ENCODE data around the gene RFTN1. TPM values are rescaled to one million over a fixed set of nuclear protein-coding genes. Genes with fewer than 3 reads are reported as not detected.

RFTN1 gene
- total and polyA plus RNA-seq, 2 donors (not counting 3 experiments of a cell fraction or from before 2014, with no cell fraction given), result 40.3 to 43.3 TPM

- CTCF ChIA-PET, result interaction anchor here (0.9 kb wide), 1 partner anchor 8 kb away, joined by 3 read pairs; no protein-coding TSS in a partner anchor
- dilution Hi-C loops (cut with MboI; ENCODE audit: extremely low pct_ligation_motif_present, low sequenced_read_pairs) (no loop called here), intact Hi-C loops (cut with micrococcal nuclease) (no loop called here)
- no TSS peak for BruUV-seq (replicated peaks)
- POLR2A ChIA-PET, result no interaction called here
- Histone ChIP-seq H3K4me3 (replicated peaks in 1 of 3; ENCODE audit: insufficient read depth in 1 of 3, low read depth in 1 of 3, low read length in 3 of 3) (no peak overlapping the region), H3K9ac (replicated peaks; ENCODE audit: extremely low read depth, insufficient read depth, low read length) (no peak overlapping the region), H3K36me3 (ENCODE audit: control insufficient read depth in 2 of 2, extremely low read depth in 1 of 2, insufficient read depth in 2 of 2, low read length in 2 of 2) (peaks cover 0 to 3% of the 10 kb centered on the region in 2 experiments), H3K27ac (ENCODE audit: insufficient read depth, low read depth, low read length) (no peak overlapping the region), H3K9me3 (replicated peaks; ENCODE audit: control insufficient read depth, insufficient read depth, low read length) (no peaks in the 10 kb centered on the region), H3K4me2 (ENCODE audit: insufficient read depth, low read length) (no peak overlapping the region), H3K4me1 (ENCODE audit: control insufficient read depth, extremely low read depth, insufficient read depth, low read length) (no peaks in the 10 kb centered on the region), H2AFZ (ENCODE audit: low read depth, low read length) (no peak overlapping the region), H3K27me3 (ENCODE audit: control insufficient read depth in 2 of 2, insufficient read depth in 2 of 2, low read length in 2 of 2) (no peaks in the 10 kb centered on the region), H3K79me2 (ENCODE audit: control insufficient read depth, insufficient read depth, low read length) (peaks cover 26% of the 10 kb centered on the region), H4K20me1 (replicated peaks; ENCODE audit: control insufficient read depth, extremely low read depth, insufficient read depth, low read length) (no peaks in the 10 kb centered on the region), H3K9me1 (replicated peaks; ENCODE audit: control insufficient read depth, extremely low read depth, insufficient read depth, low read length) (no peaks in the 10 kb centered on the region)
- DNase-seq (ENCODE audit: low read depth, low spot score), result no peak
- TF ChIP-seq EZH2 (IDR thresholded peaks at IDR 0.05; ENCODE audit: borderline replicate concordance, low read depth, low read length, severe bottlenecking) (no peak), MAX (IDR thresholded peaks at IDR 0.05; ENCODE audit: insufficient read depth, insufficient read length) (no peak), FOS (IDR thresholded peaks at IDR 0.05; ENCODE audit: borderline replicate concordance, insufficient read depth, low read length) (no peak), CTCF (IDR thresholded peaks at IDR 0.05; ENCODE audit: extremely low read depth in 1 of 2, insufficient read depth in 1 of 2, low read depth in 1 of 2, low read length in 2 of 2) (no peak), POLR2AphosphoS5 (IDR thresholded peaks at IDR 0.05; ENCODE audit: insufficient read depth, low read depth, low read length) (no peak)
- no peak for FAIRE-seq
Observed at GRCh38 chr3:16503191-16503776, 10.2 kb downstream of the RFTN1 start.
